Epithelial cell of proximal tubule (primary cell): ENCODE measurements around the gene SERHL2. TPM values are rescaled to one million over a fixed set of nuclear protein-coding genes. Genes with fewer than 3 reads are reported as not detected.
"Not testable (repeated sequence)": the region's sequence is repeated elsewhere in the genome, so short reads cannot be mapped to it uniquely, and the experiment has no call there.

Experiments used
- DNase-seq: peaks from one replicate; pipeline ENCODE4 v3.0.0-alpha.2; 2011; ENCODE audit warnings: low read depth
- H3K4me3 ChIP-seq: 2 replicates; pipeline ENCODE4 v1.5.1; 2011; ENCODE audit warnings: low read depth, mild to moderate bottlenecking, low read length
- total RNA-seq: library from RNA; depleted of rRNA; stranded (reverse); fragments of >200 nt; gene quantifications from 2 replicates; pipeline ENCODE4 v1.2.3, GENCODE V29; 2015
- TF ChIP-seq, protein P1 (sequence below): conservative IDR thresholded peaks from 2 replicates; pipeline ENCODE4 v1.5.1; 2012; ENCODE audit warnings: low read depth, mild to moderate bottlenecking, low read length

The SERHL2 gene
- total RNA-seq, 1 donor from 2014 or later: 0.23 TPM

DNA sequence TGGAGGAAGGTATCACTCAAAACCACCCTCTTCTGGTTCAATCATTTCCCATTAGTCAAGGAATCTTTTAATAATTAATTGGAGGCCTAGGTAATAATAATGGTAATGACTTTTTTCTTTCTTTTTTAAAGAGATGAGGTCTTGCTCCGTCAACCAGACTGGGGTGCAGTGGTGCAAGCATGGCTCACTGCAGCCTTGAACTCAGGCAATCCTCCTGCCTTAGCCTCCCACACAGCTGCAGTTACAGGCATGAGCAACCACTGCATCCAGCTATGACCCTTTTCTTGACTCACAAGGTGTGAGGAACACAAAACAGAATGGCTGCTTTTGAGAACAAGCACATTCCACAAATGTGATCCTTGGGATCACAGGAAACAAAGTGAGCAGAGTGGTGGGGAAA is 57.3 kb downstream of the SERHL2 start:
- H3K4me3 ChIP-seq: no peak overlapping the region
- DNase-seq: peak; percentile 84

DNA sequence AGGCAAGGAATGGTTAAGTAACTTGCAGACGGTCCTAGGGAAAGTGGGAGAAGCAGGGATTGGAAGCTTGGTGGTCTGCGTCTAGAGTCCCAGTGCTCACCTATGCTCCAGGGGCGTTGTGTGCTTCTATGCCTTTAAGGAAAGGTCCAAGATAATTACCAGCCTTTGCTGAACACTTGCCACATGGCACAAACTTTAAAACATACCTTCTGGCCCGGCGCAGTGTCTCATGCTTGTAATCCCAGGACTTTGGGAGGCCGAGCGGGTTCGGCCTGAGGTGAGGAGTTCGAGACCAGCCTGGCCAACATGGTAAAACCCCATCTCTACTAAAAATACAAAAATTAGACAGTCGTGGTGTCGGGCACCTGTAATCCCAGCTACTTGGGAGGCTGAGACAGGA is 58.6 kb downstream of the SERHL2 start:
- H3K4me3 ChIP-seq: peak overlapping the region; percentile 71
- no peak for DNase-seq

More for the DNA sequence above, 57.3 kb downstream of the SERHL2 start:
- TF ChIP-seq, protein P1, sequence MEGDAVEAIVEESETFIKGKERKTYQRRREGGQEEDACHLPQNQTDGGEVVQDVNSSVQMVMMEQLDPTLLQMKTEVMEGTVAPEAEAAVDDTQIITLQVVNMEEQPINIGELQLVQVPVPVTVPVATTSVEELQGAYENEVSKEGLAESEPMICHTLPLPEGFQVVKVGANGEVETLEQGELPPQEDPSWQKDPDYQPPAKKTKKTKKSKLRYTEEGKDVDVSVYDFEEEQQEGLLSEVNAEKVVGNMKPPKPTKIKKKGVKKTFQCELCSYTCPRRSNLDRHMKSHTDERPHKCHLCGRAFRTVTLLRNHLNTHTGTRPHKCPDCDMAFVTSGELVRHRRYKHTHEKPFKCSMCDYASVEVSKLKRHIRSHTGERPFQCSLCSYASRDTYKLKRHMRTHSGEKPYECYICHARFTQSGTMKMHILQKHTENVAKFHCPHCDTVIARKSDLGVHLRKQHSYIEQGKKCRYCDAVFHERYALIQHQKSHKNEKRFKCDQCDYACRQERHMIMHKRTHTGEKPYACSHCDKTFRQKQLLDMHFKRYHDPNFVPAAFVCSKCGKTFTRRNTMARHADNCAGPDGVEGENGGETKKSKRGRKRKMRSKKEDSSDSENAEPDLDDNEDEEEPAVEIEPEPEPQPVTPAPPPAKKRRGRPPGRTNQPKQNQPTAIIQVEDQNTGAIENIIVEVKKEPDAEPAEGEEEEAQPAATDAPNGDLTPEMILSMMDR: no peak

DNA sequence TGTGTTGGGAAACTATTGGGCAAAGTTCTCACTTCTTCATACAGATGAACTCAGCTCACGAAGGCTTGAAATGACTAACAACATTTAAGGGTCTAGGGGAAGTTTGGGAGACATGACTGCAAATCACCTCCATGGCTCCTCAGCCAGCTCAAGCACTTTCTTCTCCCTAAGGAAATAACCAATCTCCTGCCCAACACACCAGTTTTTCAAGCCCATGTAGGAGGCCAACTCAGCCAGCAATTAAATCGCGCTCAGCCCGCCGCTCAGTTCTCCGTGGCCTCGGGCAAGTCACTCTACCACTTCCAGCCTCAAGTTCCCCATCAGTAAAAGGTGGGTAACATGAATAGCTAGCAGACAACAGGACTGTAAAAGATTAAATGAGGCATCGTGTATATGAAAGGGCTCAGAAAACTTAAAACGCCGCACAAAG is 60.1 kb downstream of the SERHL2 start:
- TF ChIP-seq, protein P1: no peak
- DNase-seq: no peak
- H3K4me3 ChIP-seq: peak overlapping the region; percentile 71

More for the DNA sequence above, 58.6 kb downstream of the SERHL2 start:
- TF ChIP-seq, protein P1: no peak

DNA sequence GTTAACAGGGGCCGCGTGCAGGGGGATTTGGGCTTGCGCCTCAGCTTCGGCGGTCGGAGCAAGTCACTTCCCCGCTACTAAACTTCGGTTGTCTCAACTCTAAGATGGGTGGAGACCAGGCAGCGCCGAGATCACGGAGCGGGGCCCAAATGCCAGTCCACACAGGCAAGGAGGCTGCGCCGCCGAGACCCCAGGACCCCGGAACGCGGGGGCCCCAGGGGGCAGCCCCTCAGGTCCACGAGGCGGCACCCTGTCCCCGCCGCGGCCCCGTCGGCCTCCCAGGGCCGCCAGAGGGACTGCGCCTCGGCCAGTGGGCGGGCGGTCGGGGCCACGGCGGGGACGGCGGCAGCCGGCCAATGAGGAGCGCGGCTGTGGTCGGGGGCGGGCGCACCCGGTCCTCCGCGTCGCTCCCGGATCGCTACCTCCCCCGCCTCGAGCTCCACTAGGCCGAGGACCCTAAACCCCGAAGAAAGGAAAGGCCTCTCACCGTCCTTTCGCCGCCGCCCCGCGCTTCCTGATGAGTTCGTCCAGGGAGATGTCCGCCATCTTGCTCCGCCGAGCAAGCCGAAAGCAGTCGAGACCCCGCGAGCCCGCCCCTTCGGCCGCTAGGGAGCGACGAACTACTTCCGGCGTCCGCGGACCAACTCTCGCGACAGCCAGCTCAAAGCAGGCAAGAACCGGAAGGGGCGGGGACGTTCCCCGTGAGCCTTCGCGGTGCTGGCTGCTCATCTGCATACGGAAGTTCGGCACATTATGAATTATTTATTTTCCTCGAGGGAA is 60.7 kb downstream of the SERHL2 start, which contains the start of gene POLDIP3:
Gene POLDIP3 (minus strand): TSS at position 572 of the 780 bp plus-strand sequence. CDS start 26 bp downstream, at position 546.
- peak within 1 kb of the TSS; percentile 71 for H3K4me3 ChIP-seq
- TF ChIP-seq, protein P1: peak; percentile 29
- DNase-seq: peak; percentile 87

DNA sequence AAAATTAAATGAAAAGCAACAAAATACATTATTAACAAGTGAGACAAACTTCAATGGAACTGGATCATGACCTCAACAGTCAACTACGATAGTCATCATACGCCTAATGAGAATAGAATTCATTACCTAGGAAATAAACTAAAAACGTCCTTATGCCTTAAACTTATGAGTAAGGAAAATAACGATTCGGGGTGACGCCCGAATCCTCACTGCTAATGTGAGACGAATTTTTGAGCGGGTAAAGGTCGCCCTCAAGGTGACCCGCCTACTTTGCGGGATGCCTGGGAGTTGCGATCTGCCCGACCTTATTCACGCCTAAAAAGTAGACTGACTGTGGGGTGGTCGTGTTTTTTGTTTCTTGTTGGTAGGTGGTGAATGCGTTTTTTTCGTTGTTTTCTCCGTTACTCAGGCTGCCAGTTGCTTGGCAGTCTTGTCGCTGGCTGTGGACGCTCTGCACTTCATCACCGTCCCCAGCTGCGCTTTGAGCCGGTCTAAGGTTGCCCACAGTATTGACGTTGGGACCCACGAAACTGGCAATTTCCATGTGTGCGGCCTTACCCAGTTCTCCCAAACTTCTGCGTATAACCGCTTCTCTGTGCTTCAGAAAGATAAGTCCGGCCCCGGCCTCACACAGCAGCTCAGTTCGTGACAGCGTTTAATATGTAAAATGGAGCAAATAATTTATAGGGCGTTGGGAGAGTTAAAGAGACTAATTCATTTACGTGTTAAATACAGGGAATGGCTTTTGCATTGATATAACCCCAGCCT is 61.5 kb downstream of the SERHL2 start:
- TF ChIP-seq, protein P1: no peak
- peak; percentile 92 for DNase-seq
- peak overlapping the region; percentile 71 for H3K4me3 ChIP-seq

DNA sequence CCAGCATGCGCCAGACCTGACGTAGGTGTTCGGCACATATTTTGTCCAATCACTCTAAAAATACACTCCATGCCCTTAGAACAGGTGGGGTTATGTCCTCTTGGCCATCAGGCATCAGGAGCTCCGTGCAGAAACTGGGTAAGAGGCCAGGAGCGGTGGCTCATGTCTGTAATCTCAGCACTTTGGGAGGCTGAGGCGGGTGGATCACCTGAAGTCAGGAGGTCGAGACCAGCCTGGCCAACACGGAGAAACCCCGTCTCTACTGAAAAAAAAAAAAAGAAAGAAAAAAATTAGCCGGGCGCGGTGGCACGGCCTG is 62.1 kb downstream of the SERHL2 start:
- not testable (repeated sequence) for DNase-seq
- H3K4me3 ChIP-seq: peak overlapping the region; percentile 35

DNA sequence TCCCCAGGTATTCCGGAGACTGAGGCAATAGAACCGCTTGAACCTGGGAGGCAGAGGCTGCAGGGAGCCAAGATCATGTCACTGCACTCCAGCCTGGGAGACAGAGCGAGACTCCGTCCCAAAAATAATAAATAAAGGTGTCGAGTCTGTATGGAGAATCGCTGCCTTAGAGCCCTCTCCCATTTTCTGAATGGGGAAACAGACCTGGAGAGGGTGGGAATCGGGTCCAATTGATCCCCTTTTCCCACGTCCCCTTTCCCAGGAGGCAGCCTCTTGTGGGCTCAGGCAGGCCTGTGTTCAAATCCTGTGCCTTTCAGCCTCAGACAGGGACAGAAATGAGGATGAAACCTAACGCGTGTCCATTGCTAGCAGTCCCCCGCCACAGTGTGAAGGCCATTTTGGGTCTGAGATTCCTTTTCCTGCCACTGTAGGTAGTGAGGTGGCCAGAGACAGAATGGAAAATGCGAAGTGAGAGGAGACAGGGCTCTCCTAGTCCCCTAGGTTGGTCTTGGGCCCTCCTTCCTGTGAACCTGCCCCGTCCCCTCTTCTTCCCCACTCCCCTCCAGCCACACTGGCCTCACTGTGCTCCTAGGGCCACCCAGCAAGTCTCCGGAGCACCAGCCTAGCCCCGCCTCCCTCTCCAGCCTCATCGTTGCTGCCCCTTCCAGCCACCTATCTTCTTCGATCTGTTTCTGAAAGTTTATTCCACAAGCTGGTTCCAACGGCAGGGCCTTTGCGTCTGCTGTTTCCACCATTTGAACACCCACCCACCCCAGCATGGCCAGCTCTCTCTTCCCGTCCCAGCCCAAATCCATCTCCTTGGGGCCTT is 63.6 kb downstream of the SERHL2 start:
- H3K4me3 ChIP-seq: no peak overlapping the region
- TF ChIP-seq, protein P1: no peak
- DNase-seq: no peak
